GM21360 (cell line): ENCODE measurements around the gene LPO.

Experiments
- ATAC-seq: cut with Tn5 transposase; IDR thresholded peaks from one replicate; pipeline ENCODE4 v1.9.1; 2021; ENCODE audit warnings: mild to moderate bottlenecking, moderate library complexity; ENCODE audit not compliant: unreplicated experiment

The LPO gene

GRCh38 chr17:58253082-58253481, 14.7 kb downstream of the LPO start:
- ATAC-seq, result no peak

GRCh38 chr17:58254803-58255202, 16.4 kb downstream of the LPO start:
- no peak for ATAC-seq

- ATAC-seq, result no peak
These were observed 23.8 kb downstream of the LPO start for GRCh38 chr17:58262149-58262548.

GRCh38 chr17:58263773-58264172, 25.4 kb downstream of the LPO start:
- ATAC-seq, result no peak

GRCh38 chr17:58264407-58265103, 26.2 kb downstream of the LPO start:
- ATAC-seq, result no peak

- ATAC-seq, result no peak
These were observed 26.9 kb downstream of the LPO start for GRCh38 chr17:58265271-58265670.

GRCh38 chr17:58265902-58266875, 27.8 kb downstream of the LPO start:
- no peak for ATAC-seq

GRCh38 chr17:58267347-58268324, 29.3 kb downstream of the LPO start:
- ATAC-seq, result no peak

- ATAC-seq, result no peak
These were observed 29.9 kb downstream of the LPO start for GRCh38 chr17:58268326-58268725.

- no peak for ATAC-seq
These were observed 30.6 kb downstream of the LPO start for GRCh38 chr17:58268774-58269556.

GRCh38 chr17:58269557-58270291, 31.3 kb downstream of the LPO start:
- ATAC-seq, result no peak

GRCh38 chr17:58270476-58271215, 32.3 kb downstream of the LPO start:
- ATAC-seq, result no peak

GRCh38 chr17:58271216-58271931, 33.0 kb downstream of the LPO start:
- ATAC-seq, result no peak

- ATAC-seq, result no peak
These were observed 34.2 kb downstream of the LPO start for GRCh38 chr17:58272367-58273280.

- ATAC-seq, result no peak
These were observed 35.2 kb downstream of the LPO start for GRCh38 chr17:58273453-58274104.

GRCh38 chr17:58275417-58275816, 37.0 kb downstream of the LPO start:
- ATAC-seq, result no peak
